Left ventricle myocardium inferior (tissue), 1 donor: ENCODE data around the gene CNPY2. TPM values are rescaled to one million over a fixed set of nuclear protein-coding genes. Genes with fewer than 3 reads are reported as not detected.
"Not testable (repeated sequence)": the region's sequence is repeated elsewhere in the genome, so short reads cannot be mapped to it uniquely, and the experiment has no call there.

Source experiments
- DNase-seq: peaks from one replicate; pipeline ENCODE4 v3.0.0-alpha.2; 2020
- H3K27ac ChIP-seq: fragments of 200-600 bp; replicated peaks from 2 replicates; pipeline ENCODE4 v1.8.0; 2021
- H3K27me3 ChIP-seq: fragments of 200-600 bp; 2 replicates; pipeline ENCODE4 v1.8.0; 2021; ENCODE audit warnings: low read depth
- H3K36me3 ChIP-seq: fragments of 200-600 bp; 2 replicates; pipeline ENCODE4 v1.8.0; 2021
- H3K4me1 ChIP-seq: fragments of 200-600 bp; 2 replicates; pipeline ENCODE4 v1.8.0; 2021
- H3K4me3 ChIP-seq: fragments of 200-600 bp; 2 replicates; pipeline ENCODE4 v1.8.0; 2021; ENCODE audit warnings: mild to moderate bottlenecking, moderate library complexity
- H3K9me3 ChIP-seq: fragments of 200-600 bp; replicated peaks from 2 replicates; pipeline ENCODE4 v1.8.0; 2021
- CTCF ChIP-seq: fragments of 200-600 bp; IDR thresholded peaks from 2 replicates; pipeline ENCODE4 v1.8.0; 2021; ENCODE audit warnings: antibody characterized with exemption, mild to moderate bottlenecking, borderline replicate concordance
- intact Hi-C: fragments of 100-400 bp; cut with micrococcal nuclease; formaldehyde crosslinking; loops from one replicate; pipeline ENCODE4 v1.11.0; 2022
- total RNA-seq: library from RNA; stranded (reverse); fragmentation: NEBNext Ultra II Directional; extraction: Animal tissue kit (Norgen Biotek cat#: 25700); gene quantifications from one replicate; pipeline ENCODE4 v1.2.1, GENCODE V29; 2021
- donor health status: DM: no; HTN: yes; CAD: no; lungs with severe emphysema.

Gene CNPY2
- total RNA-seq, 1 donor from 2014 or later, result 33.4 TPM

- no peak for TF ChIP-seq CTCF
- no peak for DNase-seq
- Histone ChIP-seq H3K4me1 (peaks cover 20% of the 10 kb centered on the region), H3K27me3 (no peaks in the 10 kb centered on the region), H3K4me3 (no peak overlapping the region), H3K9me3 (no peaks in the 10 kb centered on the region), H3K36me3 (peaks cover 90% of the 10 kb centered on the region), H3K27ac (no peak overlapping the region)
- intact Hi-C loops, result no loop called here
These were observed 33.2 kb downstream of the CNPY2 start for GRCh38 chr12:56282579-56282978.

GRCh38 chr12:56282030-56282429 is 33.8 kb downstream of the CNPY2 start:
- TF ChIP-seq CTCF, result no peak
- H3K4me3 ChIP-seq, result no peak overlapping the region
- no peaks in the 10 kb centered on the region for H3K9me3 ChIP-seq
- intact Hi-C loops, result no loop called here
- no peak for DNase-seq
- peaks cover 94% of the 10 kb centered on the region for H3K36me3 ChIP-seq
- H3K4me1 ChIP-seq, result peaks cover 15% of the 10 kb centered on the region
- no peaks in the 10 kb centered on the region for H3K27me3 ChIP-seq
- H3K27ac ChIP-seq, result no peak overlapping the region

- H3K27me3 ChIP-seq, result no peaks in the 10 kb centered on the region
- H3K27ac ChIP-seq, result no peak overlapping the region
- DNase-seq, result no peak
- peaks cover 3% of the 10 kb centered on the region for H3K4me1 ChIP-seq
- H3K36me3 ChIP-seq, result peaks cover 97% of the 10 kb centered on the region
- TF ChIP-seq CTCF, result no peak
- H3K9me3 ChIP-seq, result no peaks in the 10 kb centered on the region
- H3K4me3 ChIP-seq, result no peak overlapping the region
- intact Hi-C loops, result no loop called here
These were observed 34.9 kb downstream of the CNPY2 start for GRCh38 chr12:56280849-56281248.

- no peaks in the 10 kb centered on the region for H3K4me1 ChIP-seq
- no peak for TF ChIP-seq CTCF
- H3K4me3 ChIP-seq, result no peak overlapping the region
- intact Hi-C loops, result no loop called here
- no peak overlapping the region for H3K27ac ChIP-seq
- H3K9me3 ChIP-seq, result no peaks in the 10 kb centered on the region
- no peaks in the 10 kb centered on the region for H3K27me3 ChIP-seq
- peaks cover 99% of the 10 kb centered on the region for H3K36me3 ChIP-seq
- no peak for DNase-seq
These were observed 36.9 kb downstream of the CNPY2 start for GRCh38 chr12:56278905-56279304.

GRCh38 chr12:56274299-56274698 is 41.5 kb downstream of the CNPY2 start:
- no peak for DNase-seq
- Histone ChIP-seq H3K36me3 (peaks cover 95% of the 10 kb centered on the region), H3K27me3 (no peaks in the 10 kb centered on the region), H3K4me1 (peaks cover 35% of the 10 kb centered on the region), H3K27ac (no peak overlapping the region), H3K9me3 (no peaks in the 10 kb centered on the region), H3K4me3 (no peak overlapping the region)
- intact Hi-C loops, result no loop called here
- no peak for TF ChIP-seq CTCF

GRCh38 chr12:56272468-56272867 is 43.3 kb downstream of the CNPY2 start:
- peaks cover 46% of the 10 kb centered on the region for H3K4me1 ChIP-seq
- DNase-seq, H3K4me3 ChIP-seq, H3K9me3 ChIP-seq, H3K27me3 ChIP-seq, intact Hi-C loops: not testable (repeated sequence)
- H3K36me3 ChIP-seq, result peaks cover 83% of the 10 kb centered on the region
- H3K27ac ChIP-seq, result peak overlapping the region; percentile 97
